Small intestine (tissue), 7 donors: ENCODE data around the gene RUFY1. TPM values are rescaled to one million over a fixed set of nuclear protein-coding genes. Genes with fewer than 3 reads are reported as not detected.
"Not testable (repeated sequence)": the region's sequence is repeated elsewhere in the genome, so short reads cannot be mapped to it uniquely, and the experiment has no call there.

Experiments
- DNase-seq, 2 donors: peaks; one replicate each; pipeline versions ENCODE4 v3.0.0 to v3.0.0-alpha.2; 2013
- FAIRE-seq: peaks from 2 replicates; lab custom pipeline; 2012; peaks lifted over from hg19 to GRCh38; lab: Jason Lieb, UNC
- H3K27ac ChIP-seq, 3 donors: one replicate each; pipeline ENCODE4 v1.5.1; 2013; ENCODE audit warnings: low read length in 2 of 3, mild to moderate bottlenecking in 2 of 3, control low read depth in 1 of 3, inconsistent platforms in 1 of 3, low read depth in 1 of 3, moderate library complexity in 1 of 3
- H3K27me3 ChIP-seq, 3 donors: one replicate each; pipeline ENCODE4 v1.6.1; 2013; ENCODE audit warnings: low read length in 3 of 3, inconsistent platforms in 1 of 3; ENCODE audit not compliant: control insufficient read depth in 3 of 3, insufficient read depth in 3 of 3
- H3K36me3 ChIP-seq, 3 donors: one replicate each; pipeline ENCODE4 v1.6.1; 2013; ENCODE audit warnings: low read length in 3 of 3, inconsistent platforms in 1 of 3, low read depth in 1 of 3, mild to moderate bottlenecking in 1 of 3, moderate library complexity in 1 of 3; ENCODE audit not compliant: control insufficient read depth in 3 of 3, insufficient read depth in 2 of 3
- H3K4me1 ChIP-seq, 3 donors: one replicate each; pipeline ENCODE4 v1.6.1; 2013; ENCODE audit warnings: low read length in 2 of 3, inconsistent platforms in 1 of 3, low read depth in 1 of 3, mild to moderate bottlenecking in 1 of 3, moderate library complexity in 1 of 3; ENCODE audit not compliant: control insufficient read depth in 3 of 3, insufficient read depth in 2 of 3
- H3K4me3 ChIP-seq, 3 donors: one replicate each; pipeline ENCODE4 v1.5.1; 2013; ENCODE audit warnings: low read length in 3 of 3, control low read depth in 1 of 3, inconsistent platforms in 1 of 3, low read depth in 1 of 3, mild to moderate bottlenecking in 1 of 3, moderate library complexity in 1 of 3
- H3K9me3 ChIP-seq, 2 donors: one replicate each; pipeline ENCODE4 v1.6.1; 2013; ENCODE audit warnings: low read depth in 1 of 2, low read length in 1 of 2; ENCODE audit not compliant: control insufficient read depth in 2 of 2, insufficient read depth in 1 of 2
- WGBS, 3 donors: extraction: QIAGEN DNeasy Blood & Tissue Kit; methylation state at CpG; one replicate each; pipeline ENCODE4 v1.1.7; 2013; 5-methylcytosine and 5-hydroxymethylcytosine counted together
- polyA plus RNA-seq, 4 donors: library from polyadenylated mRNA; stranded (reverse) in 3 of 4; unstranded in 1 of 4; fragments of 200-250 nt in 3 of 4; fragments of 120-200 nt in 1 of 4; gene quantifications; one replicate each; pipeline versions ENCODE4 v1.2.1 to v1.2.3, GENCODE V29; 2013
- donor health status: healthy with polysubstance abuse.
- donor health status: control.
- donor health status: control.
- donor health status: Bipolar disorder and iron deficiency.
- donor health status: healthy.

The RUFY1 gene
- polyA plus RNA-seq, 4 donors: 28.8 to 43.4 (median 33.2) TPM

DNA sequence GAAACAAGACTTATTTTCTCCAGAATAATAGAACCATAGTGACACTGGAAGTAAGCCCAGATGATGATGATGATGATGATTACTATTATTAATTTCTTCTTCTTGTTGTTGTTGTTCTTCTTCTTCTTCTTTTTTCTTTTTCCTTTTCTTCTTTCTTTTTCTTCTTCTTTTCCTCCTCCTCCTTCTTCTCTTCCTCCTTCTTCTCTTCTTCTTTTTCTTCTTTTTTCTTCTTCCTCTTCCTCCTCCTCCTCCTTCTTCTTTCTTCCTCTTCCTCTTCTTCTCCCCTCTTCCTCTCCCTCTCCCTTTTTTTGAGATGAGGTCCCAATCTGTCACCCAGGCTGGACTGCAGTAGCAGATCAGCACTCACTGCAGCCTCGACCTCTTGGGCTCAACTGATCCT is 40.5 kb upstream of the RUFY1 start:
- H3K36me3 ChIP-seq: no peaks in the 10 kb centered on the region

DNA sequence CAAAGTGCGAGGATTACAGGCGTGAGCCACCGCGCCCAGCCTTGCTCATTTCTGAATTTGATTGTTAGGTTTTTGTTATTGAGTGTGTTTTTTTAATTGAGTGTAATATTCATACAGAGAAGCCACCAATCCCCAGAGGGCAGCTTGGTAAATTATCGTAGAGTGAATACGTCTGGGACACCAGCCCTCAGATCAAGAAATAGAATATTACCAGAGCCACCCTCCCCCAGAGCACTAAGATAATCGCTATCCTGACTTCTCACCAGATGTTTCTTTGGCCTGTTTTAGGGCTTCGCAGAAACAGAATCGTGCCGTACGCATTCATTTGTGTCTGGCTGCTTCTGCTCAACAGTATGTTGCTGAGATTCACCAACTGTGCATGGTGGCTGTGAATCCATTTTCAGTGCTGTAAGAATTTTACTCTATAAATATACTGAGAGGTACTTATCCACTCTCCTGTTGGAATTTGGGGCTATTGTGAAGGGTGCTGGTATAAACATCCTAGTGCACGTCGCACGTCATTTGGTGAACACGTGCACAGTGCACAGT is 37.8 kb upstream of the RUFY1 start:
- Histone ChIP-seq H3K36me3 (no peaks in the 10 kb centered on the region), H3K27ac (no peak overlapping the region), H3K4me3 (no peak overlapping the region), H3K4me1 (no peaks in the 10 kb centered on the region), H3K9me3 (no peaks in the 10 kb centered on the region), H3K27me3 (no peaks in the 10 kb centered on the region)
- no peak for FAIRE-seq
- 86 to 93% (median 89%) methylated on average over 15 of the region's 15 CpGs for WGBS, 3 donors
- DNase-seq: no peak

More for the DNA sequence above, 40.5 kb upstream of the RUFY1 start:
- no peak for FAIRE-seq
- H3K4me3 ChIP-seq: no peak overlapping the region
- no peak for DNase-seq
- H3K4me1 ChIP-seq: no peaks in the 10 kb centered on the region
- no peak overlapping the region for H3K27ac ChIP-seq
- WGBS, 3 donors: 48 to 76% (median 69%) methylated on average over 1 of the region's 1 CpG
- no peaks in the 10 kb centered on the region for H3K27me3 ChIP-seq
- H3K9me3 ChIP-seq: no peaks in the 10 kb centered on the region

DNA sequence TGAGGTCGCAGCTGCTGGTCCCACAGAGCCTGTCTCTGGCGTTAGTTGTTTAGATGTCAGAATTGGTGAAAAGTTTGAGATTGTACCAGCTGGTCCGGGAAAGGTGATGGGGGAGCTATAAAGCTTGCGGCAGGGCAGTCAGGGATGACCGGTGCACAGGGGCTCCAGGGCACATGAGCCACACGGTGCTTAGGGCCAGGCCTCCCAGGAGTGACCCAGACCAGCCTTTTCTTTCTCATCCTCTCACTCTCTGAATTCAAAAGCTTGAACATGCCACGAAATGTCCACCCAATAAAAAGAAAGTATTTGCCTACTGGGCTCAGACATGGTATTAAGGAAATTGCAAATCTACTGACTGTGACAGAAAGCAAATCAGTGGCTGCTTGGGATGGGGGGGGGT is 34.9 kb upstream of the RUFY1 start:
- 70 to 76% (median 71%) methylated on average over 6 to 7 of the region's 7 CpGs for WGBS, 3 donors
- DNase-seq: not testable (repeated sequence)

DNA sequence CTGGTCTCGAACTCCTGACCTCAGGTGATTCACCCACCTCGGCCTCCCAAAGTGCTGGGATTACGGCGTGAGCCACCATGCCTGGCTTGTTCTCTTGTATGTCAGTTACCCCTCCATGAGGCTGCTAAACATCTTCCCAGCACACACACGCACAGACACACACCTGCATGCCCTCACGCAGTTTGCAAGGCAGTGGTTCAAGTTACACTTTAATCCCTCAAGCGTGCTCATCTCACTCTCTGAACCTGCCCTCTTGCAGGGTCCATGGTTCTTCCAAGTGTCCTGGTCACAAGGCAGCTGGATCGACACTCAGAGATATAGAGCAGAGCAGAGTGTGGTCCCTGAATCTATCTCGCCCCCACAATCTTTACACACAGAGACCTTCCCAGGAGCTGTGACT is 34.1 kb upstream of the RUFY1 start:
- no peaks in the 10 kb centered on the region for H3K9me3 ChIP-seq
- H3K27me3 ChIP-seq: no peaks in the 10 kb centered on the region
- 60 to 78% (median 72%) methylated on average over 9 of the region's 9 CpGs for WGBS, 3 donors
- H3K36me3 ChIP-seq: no peaks in the 10 kb centered on the region
- H3K4me1 ChIP-seq: no peaks in the 10 kb centered on the region
- H3K27ac ChIP-seq: no peak overlapping the region
- DNase-seq (no peak), FAIRE-seq (no peak)
- no peak overlapping the region for H3K4me3 ChIP-seq

More for the DNA sequence above, 34.9 kb upstream of the RUFY1 start:
- FAIRE-seq, H3K27me3 ChIP-seq, H3K9me3 ChIP-seq, H3K36me3 ChIP-seq, H3K4me3 ChIP-seq, H3K4me1 ChIP-seq, H3K27ac ChIP-seq: not testable (repeated sequence)

DNA sequence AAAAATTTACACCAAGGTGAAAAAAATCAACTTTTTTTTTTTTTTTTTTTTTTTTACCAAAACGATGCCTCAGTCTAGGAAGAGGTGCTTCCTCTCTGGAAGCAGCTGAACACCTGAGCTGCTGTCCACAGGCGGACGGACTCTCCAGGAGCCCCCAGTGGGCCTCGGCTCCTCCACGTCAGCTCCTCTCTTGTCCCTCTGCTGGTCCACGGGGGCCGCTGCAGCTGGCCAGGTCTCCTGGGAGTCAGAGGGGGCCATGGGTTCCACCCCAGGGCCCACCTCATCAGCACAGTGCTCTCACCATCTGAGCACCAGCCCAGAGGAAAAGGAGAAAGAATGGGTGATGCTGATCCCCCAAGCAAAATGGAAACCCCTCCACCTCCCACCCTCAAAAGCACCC is 32.6 kb upstream of the RUFY1 start:
- not testable (repeated sequence) for DNase-seq, H3K4me1 ChIP-seq, H3K4me3 ChIP-seq, H3K27me3 ChIP-seq, FAIRE-seq, H3K9me3 ChIP-seq, H3K27ac ChIP-seq, H3K36me3 ChIP-seq
- WGBS, 3 donors: 59 to 70% (median 70%) methylated on average over 1 to 6 of the region's 7 CpGs

DNA sequence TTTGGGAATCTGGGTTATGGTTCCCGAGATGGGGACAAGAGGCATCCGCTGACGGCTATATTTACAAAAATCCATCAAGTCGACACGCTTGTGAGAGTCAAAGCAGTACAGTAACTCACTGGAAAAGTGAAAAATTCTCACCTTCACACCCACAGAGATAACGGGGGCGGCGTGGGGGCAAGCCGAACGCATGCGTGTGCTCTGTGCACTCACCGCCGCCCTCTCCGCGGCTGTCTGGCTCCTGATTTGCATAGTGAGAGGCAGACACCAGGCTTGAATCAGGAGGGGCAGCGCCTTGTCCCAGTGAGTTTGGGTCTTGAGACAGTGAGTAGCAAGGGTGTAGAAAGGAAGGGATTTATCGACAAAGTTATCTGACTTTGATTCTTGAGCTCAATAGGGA is 32.0 kb upstream of the RUFY1 start:
- H3K27me3 ChIP-seq, FAIRE-seq, H3K4me3 ChIP-seq, H3K4me1 ChIP-seq, H3K9me3 ChIP-seq, DNase-seq, H3K36me3 ChIP-seq, H3K27ac ChIP-seq: not testable (repeated sequence)
- 56 to 74% (median 62%) methylated on average over 10 to 13 of the region's 17 CpGs for WGBS, 3 donors

DNA sequence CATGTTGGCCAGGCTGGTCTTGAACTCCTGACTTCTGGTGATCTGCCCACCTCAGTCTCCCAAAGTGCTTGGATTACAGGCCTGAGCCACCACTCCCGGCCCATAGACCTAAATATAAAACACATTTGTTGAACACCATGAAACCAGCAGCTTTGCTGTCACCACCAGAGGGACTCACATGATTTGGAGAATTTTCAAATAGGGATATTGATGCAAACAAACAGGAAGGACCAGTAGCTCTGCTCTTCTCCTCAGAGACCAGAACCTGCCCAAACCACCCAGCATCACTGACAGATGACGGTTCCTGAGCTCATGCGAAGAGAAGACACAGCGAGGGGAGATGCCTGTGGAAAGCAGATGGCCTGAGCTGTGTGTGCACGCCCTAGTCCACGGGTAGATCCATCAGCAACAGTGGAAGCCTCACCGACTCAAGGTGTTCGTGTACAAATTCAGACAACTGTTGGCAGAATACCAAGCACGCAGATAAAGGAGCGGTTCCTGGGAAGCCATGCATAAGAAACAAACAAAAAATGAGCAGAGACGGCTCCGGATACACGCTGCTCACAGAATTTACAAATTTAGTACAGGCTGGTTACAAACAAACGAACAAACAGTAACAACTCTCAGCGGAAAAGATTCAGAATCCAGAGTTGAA is 30.8 kb upstream of the RUFY1 start:
- H3K36me3 ChIP-seq, H3K4me3 ChIP-seq, DNase-seq, H3K4me1 ChIP-seq, H3K27me3 ChIP-seq, H3K27ac ChIP-seq, H3K9me3 ChIP-seq, FAIRE-seq: not testable (repeated sequence)
- 73 to 76% (median 75%) methylated on average over 14 of the region's 15 CpGs for WGBS, 3 donors

DNA sequence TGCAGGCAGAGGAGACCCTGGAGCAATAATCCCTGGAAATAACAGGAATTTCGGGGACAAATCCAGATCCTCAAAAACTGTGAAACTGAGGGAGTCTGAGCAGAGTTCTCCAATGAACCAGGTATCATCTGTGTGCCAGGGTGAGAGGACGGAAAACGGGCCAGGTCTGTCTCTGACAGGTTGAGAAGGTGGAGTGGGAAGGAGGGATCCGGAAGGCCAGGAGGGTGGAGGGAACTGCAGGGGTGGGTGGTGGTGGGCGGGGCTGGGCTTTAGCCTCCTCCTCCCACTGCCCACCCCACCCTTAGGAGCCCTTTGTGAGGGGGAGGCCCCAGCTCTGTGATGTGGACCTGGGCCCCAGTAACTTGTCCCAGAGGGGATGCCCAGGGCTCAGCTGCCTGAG is 28.2 kb upstream of the RUFY1 start:
- not testable (repeated sequence) for H3K9me3 ChIP-seq, H3K4me3 ChIP-seq, H3K4me1 ChIP-seq, FAIRE-seq, DNase-seq, H3K27ac ChIP-seq, H3K36me3 ChIP-seq, H3K27me3 ChIP-seq
- 70 to 84% (median 82%) methylated on average over 4 of the region's 5 CpGs for WGBS, 3 donors

DNA sequence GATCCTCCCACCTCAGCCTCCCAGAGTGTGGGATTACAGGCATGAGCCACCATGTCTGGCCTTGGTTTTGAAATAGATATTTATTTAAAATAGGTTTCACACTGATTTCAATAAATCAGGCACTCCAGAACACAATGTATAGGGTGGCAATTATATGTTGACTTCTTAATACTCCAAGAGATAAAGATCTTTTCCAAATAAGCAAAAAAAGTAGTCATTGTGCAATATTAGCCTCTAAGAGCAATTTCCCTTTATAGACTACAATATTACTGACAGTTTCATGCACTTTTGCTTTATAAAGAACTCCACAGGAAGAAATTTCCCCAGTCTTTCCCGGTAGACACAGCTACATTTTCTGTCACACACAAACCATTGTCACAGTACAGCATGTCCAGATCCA is 23.4 kb upstream of the RUFY1 start:
- WGBS, 3 donors: 52 to 64% (median 59%) methylated on average over 1 of the region's 1 CpG
- FAIRE-seq (no peak), DNase-seq (no peak)
- H3K9me3 ChIP-seq: no peaks in the 10 kb centered on the region
- H3K27ac ChIP-seq: no peak overlapping the region
- H3K27me3 ChIP-seq: no peaks in the 10 kb centered on the region
- H3K4me1 ChIP-seq: no peaks in the 10 kb centered on the region
- H3K36me3 ChIP-seq: no peaks in the 10 kb centered on the region
- no peak overlapping the region for H3K4me3 ChIP-seq
